Measurements from ENCODE around the gene TLE7. TPM values are rescaled to one million over a fixed set of nuclear protein-coding genes. Genes with fewer than 3 reads are reported as not detected.

TLE7 gene
- total and polyA plus RNA-seq, 2 experiments from 2014 or later: 0.44 to 2.5 TPM

- no peaks in the 10 kb centered on the region for H4K20me1 ChIP-seq (replicated peaks; ENCODE audit: insufficient read depth)
- Mint-ChIP-seq H3K4me3 (no peak overlapping the region), H3K4me1 (peaks cover 21% of the 10 kb centered on the region), H3K9me3 (peaks cover 22% of the 10 kb centered on the region), H3K36me3 (ENCODE audit: low read depth) (peaks cover 12% of the 10 kb centered on the region), H3K27me3 (ENCODE audit: insufficient read depth, low read depth, poor library complexity) (peaks cover 5% of the 10 kb centered on the region), H3K27ac (no peak overlapping the region)
- H3K36me3 ChIP-seq (ENCODE audit: insufficient read depth): no peaks in the 10 kb centered on the region; the same call in 1 of the 2 replicates
- no peak for TF ChIP-seq JUNB (IDR thresholded peaks at IDR 0.05; ENCODE audit: unreplicated experiment)
- TF ChIP-seq, protein P1, sequence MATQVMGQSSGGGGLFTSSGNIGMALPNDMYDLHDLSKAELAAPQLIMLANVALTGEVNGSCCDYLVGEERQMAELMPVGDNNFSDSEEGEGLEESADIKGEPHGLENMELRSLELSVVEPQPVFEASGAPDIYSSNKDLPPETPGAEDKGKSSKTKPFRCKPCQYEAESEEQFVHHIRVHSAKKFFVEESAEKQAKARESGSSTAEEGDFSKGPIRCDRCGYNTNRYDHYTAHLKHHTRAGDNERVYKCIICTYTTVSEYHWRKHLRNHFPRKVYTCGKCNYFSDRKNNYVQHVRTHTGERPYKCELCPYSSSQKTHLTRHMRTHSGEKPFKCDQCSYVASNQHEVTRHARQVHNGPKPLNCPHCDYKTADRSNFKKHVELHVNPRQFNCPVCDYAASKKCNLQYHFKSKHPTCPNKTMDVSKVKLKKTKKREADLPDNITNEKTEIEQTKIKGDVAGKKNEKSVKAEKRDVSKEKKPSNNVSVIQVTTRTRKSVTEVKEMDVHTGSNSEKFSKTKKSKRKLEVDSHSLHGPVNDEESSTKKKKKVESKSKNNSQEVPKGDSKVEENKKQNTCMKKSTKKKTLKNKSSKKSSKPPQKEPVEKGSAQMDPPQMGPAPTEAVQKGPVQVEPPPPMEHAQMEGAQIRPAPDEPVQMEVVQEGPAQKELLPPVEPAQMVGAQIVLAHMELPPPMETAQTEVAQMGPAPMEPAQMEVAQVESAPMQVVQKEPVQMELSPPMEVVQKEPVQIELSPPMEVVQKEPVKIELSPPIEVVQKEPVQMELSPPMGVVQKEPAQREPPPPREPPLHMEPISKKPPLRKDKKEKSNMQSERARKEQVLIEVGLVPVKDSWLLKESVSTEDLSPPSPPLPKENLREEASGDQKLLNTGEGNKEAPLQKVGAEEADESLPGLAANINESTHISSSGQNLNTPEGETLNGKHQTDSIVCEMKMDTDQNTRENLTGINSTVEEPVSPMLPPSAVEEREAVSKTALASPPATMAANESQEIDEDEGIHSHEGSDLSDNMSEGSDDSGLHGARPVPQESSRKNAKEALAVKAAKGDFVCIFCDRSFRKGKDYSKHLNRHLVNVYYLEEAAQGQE (IDR thresholded peaks at IDR 0.05; ENCODE audit: unreplicated experiment): no peak
- TF ChIP-seq STAT1 (IDR thresholded peaks at IDR 0.05; ENCODE audit: unreplicated experiment): no peak
- TF ChIP-seq EZH2phosphoT487 (IDR thresholded peaks at IDR 0.05; ENCODE audit: unreplicated experiment): no peak
- no peak for TF ChIP-seq ZNF114 (CRISPR knock-in tag; IDR thresholded peaks at IDR 0.05)
- TF ChIP-seq ZNF331 (CRISPR knock-in tag; IDR thresholded peaks at IDR 0.05; ENCODE audit: low read depth): no peak
- TF ChIP-seq, protein P2, sequence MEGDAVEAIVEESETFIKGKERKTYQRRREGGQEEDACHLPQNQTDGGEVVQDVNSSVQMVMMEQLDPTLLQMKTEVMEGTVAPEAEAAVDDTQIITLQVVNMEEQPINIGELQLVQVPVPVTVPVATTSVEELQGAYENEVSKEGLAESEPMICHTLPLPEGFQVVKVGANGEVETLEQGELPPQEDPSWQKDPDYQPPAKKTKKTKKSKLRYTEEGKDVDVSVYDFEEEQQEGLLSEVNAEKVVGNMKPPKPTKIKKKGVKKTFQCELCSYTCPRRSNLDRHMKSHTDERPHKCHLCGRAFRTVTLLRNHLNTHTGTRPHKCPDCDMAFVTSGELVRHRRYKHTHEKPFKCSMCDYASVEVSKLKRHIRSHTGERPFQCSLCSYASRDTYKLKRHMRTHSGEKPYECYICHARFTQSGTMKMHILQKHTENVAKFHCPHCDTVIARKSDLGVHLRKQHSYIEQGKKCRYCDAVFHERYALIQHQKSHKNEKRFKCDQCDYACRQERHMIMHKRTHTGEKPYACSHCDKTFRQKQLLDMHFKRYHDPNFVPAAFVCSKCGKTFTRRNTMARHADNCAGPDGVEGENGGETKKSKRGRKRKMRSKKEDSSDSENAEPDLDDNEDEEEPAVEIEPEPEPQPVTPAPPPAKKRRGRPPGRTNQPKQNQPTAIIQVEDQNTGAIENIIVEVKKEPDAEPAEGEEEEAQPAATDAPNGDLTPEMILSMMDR (conservative IDR thresholded peaks at IDR 0.05; ENCODE audit: low read depth in 2 of 2): no peak
- TF ChIP-seq, protein P3, sequence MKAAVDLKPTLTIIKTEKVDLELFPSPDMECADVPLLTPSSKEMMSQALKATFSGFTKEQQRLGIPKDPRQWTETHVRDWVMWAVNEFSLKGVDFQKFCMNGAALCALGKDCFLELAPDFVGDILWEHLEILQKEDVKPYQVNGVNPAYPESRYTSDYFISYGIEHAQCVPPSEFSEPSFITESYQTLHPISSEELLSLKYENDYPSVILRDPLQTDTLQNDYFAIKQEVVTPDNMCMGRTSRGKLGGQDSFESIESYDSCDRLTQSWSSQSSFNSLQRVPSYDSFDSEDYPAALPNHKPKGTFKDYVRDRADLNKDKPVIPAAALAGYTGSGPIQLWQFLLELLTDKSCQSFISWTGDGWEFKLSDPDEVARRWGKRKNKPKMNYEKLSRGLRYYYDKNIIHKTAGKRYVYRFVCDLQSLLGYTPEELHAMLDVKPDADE (IDR thresholded peaks at IDR 0.05): no peak
- TF ChIP-seq EZH2 (IDR thresholded peaks at IDR 0.05; ENCODE audit: low read depth, unreplicated experiment): no peak
- TF ChIP-seq CREB1 (CRISPR knock-in tag; IDR thresholded peaks at IDR 0.05; ENCODE audit: low read depth): no peak
- no peak for TF ChIP-seq POLR2AphosphoS5 (IDR thresholded peaks at IDR 0.05; ENCODE audit: low read depth)
- TF ChIP-seq NANOG (IDR thresholded peaks at IDR 0.05; ENCODE audit: borderline replicate concordance): no peak
- no peak for TF ChIP-seq ZNF462 (CRISPR knock-in tag; IDR thresholded peaks at IDR 0.05)
- no peak overlapping the region for H3K4me2 ChIP-seq
- H3K27ac ChIP-seq (ENCODE audit: low read depth): no peak overlapping the region
- DNase-seq (ENCODE audit: low spot score) (no peak), ATAC-seq (no peak)
- H3K79me2 ChIP-seq (replicated peaks; ENCODE audit: insufficient read depth): no peaks in the 10 kb centered on the region
- no peak overlapping the region for H2AFZ ChIP-seq
- H3K9me2 ChIP-seq (ENCODE audit: insufficient read depth): no peaks in the 10 kb centered on the region
- no peak overlapping the region for H3K4me3 ChIP-seq
- no peaks in the 10 kb centered on the region for H3K27me3 ChIP-seq (ENCODE audit: insufficient read depth)
- no peaks in the 10 kb centered on the region for H3F3A ChIP-seq (replicated peaks; ENCODE audit: low read depth)
- peaks cover 23% of the 10 kb centered on the region for H3K4me1 ChIP-seq (ENCODE audit: insufficient read depth)
These were observed 37.5 kb downstream of the TLE7 start for GRCh38 chr16:71404364-71404763.

All from GM23338 (cell line).